Nucleus accumbens (tissue), 56 donors: ENCODE measurements around the gene GRIK3.

Experiments used
- DNase-seq, 56 donors: peaks; one replicate each; lab custom pipeline; 2025; lab: John Stamatoyannopoulos, UW

Gene GRIK3

GRCh38 chr1:36884029-36884701 is 150.2 kb downstream of the GRIK3 start:
- no peak for DNase-seq

GRCh38 chr1:36883315-36883949 is 150.9 kb downstream of the GRIK3 start:
- DNase-seq: no peak

GRCh38 chr1:36882536-36883285 is 151.6 kb downstream of the GRIK3 start:
- no peak for DNase-seq

GRCh38 chr1:36881541-36881940 is 152.8 kb downstream of the GRIK3 start:
- no peak for DNase-seq

- no peak for DNase-seq
Measured at GRCh38 chr1:36881068-36881405, 153.3 kb downstream of the GRIK3 start.

GRCh38 chr1:36880155-36881067 is 153.9 kb downstream of the GRIK3 start:
- DNase-seq: no peak

GRCh38 chr1:36879613-36880012 is 154.7 kb downstream of the GRIK3 start:
- no peak for DNase-seq

GRCh38 chr1:36876990-36877389 is 157.3 kb downstream of the GRIK3 start:
- DNase-seq: no peak

- DNase-seq: no peak
Measured at GRCh38 chr1:36874271-36875060, 159.8 kb downstream of the GRIK3 start.

- no peak for DNase-seq
Measured at GRCh38 chr1:36872858-36873257, 161.5 kb downstream of the GRIK3 start.

GRCh38 chr1:36872126-36872754 is 162.1 kb downstream of the GRIK3 start:
- no peak for DNase-seq

- peak in 36 of 56 donors; percentile 8 to 78 (median 42) for DNase-seq
Measured at GRCh38 chr1:36871146-36871971, 163.0 kb downstream of the GRIK3 start.

- DNase-seq: no peak
Measured at GRCh38 chr1:36869826-36870225, 164.5 kb downstream of the GRIK3 start.

- DNase-seq: no peak
Measured at GRCh38 chr1:36869054-36869453, 165.3 kb downstream of the GRIK3 start.

- DNase-seq: no peak
Measured at GRCh38 chr1:36867575-36867974, 166.7 kb downstream of the GRIK3 start.

- DNase-seq: no peak
Measured at GRCh38 chr1:36866169-36866814, 168.0 kb downstream of the GRIK3 start.

GRCh38 chr1:36865602-36865900 is 168.8 kb downstream of the GRIK3 start:
- DNase-seq: no peak
